MM.1S (cell line): ENCODE measurements around the gene TSPAN33.
"Not testable (repeated sequence)": the region's sequence is repeated elsewhere in the genome, so short reads cannot be mapped to it uniquely, and the experiment has no call there.

Experiments
- DNase-seq: peaks from one replicate; pipeline ENCODE4 v3.0.0-alpha.2; 2015
- H2AFZ ChIP-seq: fragments of 300-600 bp; sonication (generic); 2 replicates; pipeline ENCODE4 v1.6.0; 2016; ENCODE audit warnings: antibody characterized with exemption, low read length
- H3F3A ChIP-seq: fragments of 300-600 bp; sonication (generic); 2 replicates; pipeline ENCODE4 v1.6.1; 2016; ENCODE audit warnings: mild to moderate bottlenecking, antibody characterized with exemption, low read length, moderate library complexity, mixed read lengths; ENCODE audit not compliant: insufficient read depth
- H3K27ac ChIP-seq: fragments of 300-600 bp; sonication (generic); 2 replicates; pipeline ENCODE4 v1.5.1; 2016; ENCODE audit warnings: mild to moderate bottlenecking, low read length
- H3K27me3 ChIP-seq: fragments of 300-600 bp; sonication (generic); replicated peaks from 2 replicates; pipeline ENCODE4 v1.6.0; 2016; ENCODE audit warnings: low read length; ENCODE audit not compliant: insufficient read depth
- H3K36me3 ChIP-seq: fragments of 300-600 bp; sonication (generic); replicated peaks from 2 replicates; pipeline ENCODE4 v1.6.1; 2016; ENCODE audit warnings: mild to moderate bottlenecking, low read length, mixed read lengths; ENCODE audit not compliant: insufficient read depth
- H3K4me1 ChIP-seq: fragments of 300-600 bp; sonication (generic); 2 replicates; pipeline ENCODE4 v1.6.1; 2016; ENCODE audit warnings: low read length, mixed read lengths
- H3K4me2 ChIP-seq: fragments of 300-600 bp; sonication (generic); 2 replicates; pipeline ENCODE4 v1.6.0; 2016; ENCODE audit warnings: low read depth, low read length
- H3K4me3 ChIP-seq: fragments of 300-600 bp; sonication (generic); 2 replicates; pipeline ENCODE4 v1.5.1; 2016; ENCODE audit warnings: low read length, mixed read lengths
- H3K79me2 ChIP-seq: fragments of 300-600 bp; sonication (generic); 2 replicates; pipeline ENCODE4 v1.6.1; 2016; ENCODE audit warnings: mixed run types, low read length, mixed read lengths
- H3K9ac ChIP-seq: fragments of 300-600 bp; sonication (generic); 2 replicates; pipeline ENCODE4 v1.6.1; 2016; ENCODE audit warnings: low read length, mixed read lengths
- H3K9me2 ChIP-seq: fragments of 300-600 bp; sonication (generic); replicated peaks from 2 replicates; pipeline ENCODE4 v1.6.1; 2016; ENCODE audit warnings: mild to moderate bottlenecking, low read length, mixed read lengths; ENCODE audit not compliant: insufficient read depth
- H3K9me3 ChIP-seq: fragments of 300-600 bp; sonication (generic); replicated peaks from 2 replicates; pipeline ENCODE4 v1.6.1; 2016; ENCODE audit warnings: mild to moderate bottlenecking, low read length, mixed read lengths; ENCODE audit not compliant: insufficient read depth
- H4K20me1 ChIP-seq: fragments of 300-600 bp; sonication (generic); 2 replicates; pipeline ENCODE4 v1.6.1; 2016; ENCODE audit warnings: mild to moderate bottlenecking, low read length, moderate library complexity, mixed read lengths; ENCODE audit not compliant: insufficient read depth
- EZH2phosphoT487 ChIP-seq: fragments of 300-600 bp; sonication (generic); IDR thresholded peaks from 2 replicates; pipeline ENCODE4 v1.6.1; 2018; ENCODE audit warnings: antibody characterized with exemption, low read length
- TF ChIP-seq, protein P1 (sequence below): fragments of 300-600 bp; sonication (generic); IDR thresholded peaks from 2 replicates; pipeline ENCODE4 v1.5.1; 2016; ENCODE audit warnings: antibody characterized with exemption, low read length, mixed read lengths

The TSPAN33 gene

DNA sequence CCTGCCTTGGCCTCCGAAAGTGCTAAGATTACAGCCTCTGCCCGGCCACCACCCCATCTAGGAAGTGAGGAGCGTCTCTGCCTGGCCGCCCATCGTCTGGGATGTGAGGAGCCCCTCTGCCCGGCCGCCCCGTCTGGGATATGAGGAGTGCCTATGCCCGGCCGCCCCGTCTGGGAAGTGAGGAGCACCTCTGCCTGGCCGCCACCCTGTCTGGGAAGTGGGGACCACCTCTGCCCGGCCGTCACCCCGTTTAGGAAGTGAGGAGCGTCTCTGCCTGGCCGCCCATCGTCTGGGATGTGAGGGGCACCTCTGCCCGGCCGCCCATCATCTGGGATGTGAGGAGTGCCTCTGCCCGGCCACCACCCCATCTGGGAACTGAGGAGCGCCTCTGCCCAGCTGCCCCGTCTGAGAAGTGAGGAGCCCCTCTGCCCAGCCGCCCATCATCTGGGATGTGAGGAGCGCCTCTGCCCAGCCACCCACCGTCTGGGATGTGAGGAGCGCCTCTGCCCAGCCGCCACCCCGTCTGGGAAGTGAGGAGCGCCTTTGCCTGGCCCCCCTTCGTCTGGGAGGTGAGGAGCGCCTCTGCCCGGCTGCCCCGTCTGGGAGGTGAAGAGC, 71.7 kb downstream of the TSPAN33 start:
- H3F3A ChIP-seq, H3K36me3 ChIP-seq, H3K9ac ChIP-seq, H3K9me2 ChIP-seq, H3K4me1 ChIP-seq, H4K20me1 ChIP-seq, H3K79me2 ChIP-seq, DNase-seq, H3K9me3 ChIP-seq, H3K27me3 ChIP-seq, H3K4me2 ChIP-seq, H3K4me3 ChIP-seq, H2AFZ ChIP-seq, H3K27ac ChIP-seq: not testable (repeated sequence)

DNA sequence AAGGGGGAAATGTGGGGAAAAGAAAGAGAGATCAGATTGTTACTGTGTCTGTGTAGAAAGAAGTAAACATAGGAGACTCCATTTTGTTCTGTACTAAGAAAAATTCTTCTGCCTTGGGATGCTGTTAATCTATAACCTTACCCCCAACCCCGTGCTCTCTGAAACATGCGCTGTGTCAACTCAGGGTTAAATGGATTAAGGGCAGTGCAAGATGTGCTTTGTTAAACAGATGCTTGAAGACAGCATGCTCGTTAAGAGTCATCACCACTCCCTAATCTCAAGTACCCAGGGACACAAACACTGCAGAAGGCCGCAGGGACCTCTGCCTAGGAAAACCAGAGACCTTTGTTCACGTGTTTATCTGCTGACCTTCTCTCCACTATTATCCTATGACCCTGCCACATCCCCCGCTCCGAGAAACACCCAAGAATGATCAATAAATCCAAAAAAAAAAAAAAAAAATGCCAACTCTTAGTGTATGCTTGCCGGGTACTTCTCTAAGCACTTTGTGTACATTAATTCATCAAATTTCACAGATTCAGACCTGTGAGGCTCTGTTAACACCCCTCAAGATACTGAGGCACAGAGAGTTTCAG, 72.4 kb downstream of the TSPAN33 start:
- H2AFZ ChIP-seq, H3K9me2 ChIP-seq, H3K79me2 ChIP-seq, H3K36me3 ChIP-seq, H3K27ac ChIP-seq, H3K4me2 ChIP-seq, H3K27me3 ChIP-seq, H3K4me3 ChIP-seq, H3F3A ChIP-seq, H3K4me1 ChIP-seq, H3K9me3 ChIP-seq, H4K20me1 ChIP-seq, H3K9ac ChIP-seq, DNase-seq: not testable (repeated sequence)

DNA sequence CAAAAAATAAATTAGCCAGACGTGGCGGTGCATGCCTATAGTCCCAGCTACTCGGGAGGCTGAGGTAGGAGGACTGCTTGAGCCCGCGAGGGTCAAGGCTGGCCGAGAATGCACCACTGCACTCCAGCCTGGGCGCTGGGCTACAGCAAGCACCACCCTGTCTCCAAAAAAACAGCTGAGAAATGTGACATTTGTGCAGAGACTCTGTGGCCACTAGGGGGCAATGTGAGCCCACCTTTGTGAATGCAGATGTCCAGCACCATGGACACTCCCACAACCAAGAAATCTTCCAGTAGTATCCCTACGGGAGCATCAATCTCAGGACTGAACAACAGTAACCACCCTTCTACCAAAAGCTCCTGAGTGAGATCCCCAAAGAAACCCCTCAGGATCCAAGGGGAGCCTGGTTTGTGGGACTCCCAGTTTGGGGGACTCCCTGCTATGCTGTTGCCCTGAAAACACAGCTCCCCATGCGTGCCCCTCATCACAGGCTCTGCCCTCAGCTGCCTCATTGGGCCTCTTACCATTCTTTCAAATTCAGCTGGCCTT, 74.1 kb downstream of the TSPAN33 start:
- H3K9me2 ChIP-seq: no peaks in the 10 kb centered on the region
- H3K36me3 ChIP-seq: no peaks in the 10 kb centered on the region
- H2AFZ ChIP-seq: 0 out of 2 replicates have a peak overlapping the region, but pooled peaks have one; percentile 7
- H3K4me3 ChIP-seq: no peak overlapping the region
- peak overlapping the region; percentile 16; the same call in 1 of the 2 replicates for H3K4me2 ChIP-seq
- peak; percentile 86 for DNase-seq
- H3K27ac ChIP-seq: no peak overlapping the region
- H3K9ac ChIP-seq: no peak overlapping the region
- H3K9me3 ChIP-seq: no peaks in the 10 kb centered on the region
- H3K4me1 ChIP-seq: no peaks in the 10 kb centered on the region
- no peaks in the 10 kb centered on the region for H3F3A ChIP-seq
- TF ChIP-seq EZH2phosphoT487: no peak
- TF ChIP-seq, protein P1, sequence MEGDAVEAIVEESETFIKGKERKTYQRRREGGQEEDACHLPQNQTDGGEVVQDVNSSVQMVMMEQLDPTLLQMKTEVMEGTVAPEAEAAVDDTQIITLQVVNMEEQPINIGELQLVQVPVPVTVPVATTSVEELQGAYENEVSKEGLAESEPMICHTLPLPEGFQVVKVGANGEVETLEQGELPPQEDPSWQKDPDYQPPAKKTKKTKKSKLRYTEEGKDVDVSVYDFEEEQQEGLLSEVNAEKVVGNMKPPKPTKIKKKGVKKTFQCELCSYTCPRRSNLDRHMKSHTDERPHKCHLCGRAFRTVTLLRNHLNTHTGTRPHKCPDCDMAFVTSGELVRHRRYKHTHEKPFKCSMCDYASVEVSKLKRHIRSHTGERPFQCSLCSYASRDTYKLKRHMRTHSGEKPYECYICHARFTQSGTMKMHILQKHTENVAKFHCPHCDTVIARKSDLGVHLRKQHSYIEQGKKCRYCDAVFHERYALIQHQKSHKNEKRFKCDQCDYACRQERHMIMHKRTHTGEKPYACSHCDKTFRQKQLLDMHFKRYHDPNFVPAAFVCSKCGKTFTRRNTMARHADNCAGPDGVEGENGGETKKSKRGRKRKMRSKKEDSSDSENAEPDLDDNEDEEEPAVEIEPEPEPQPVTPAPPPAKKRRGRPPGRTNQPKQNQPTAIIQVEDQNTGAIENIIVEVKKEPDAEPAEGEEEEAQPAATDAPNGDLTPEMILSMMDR: peak; percentile 97
- no peaks in the 10 kb centered on the region for H4K20me1 ChIP-seq
- H3K27me3 ChIP-seq: 0 out of 2 replicates have a peak, but pooled peaks cover 3% of the 10 kb centered on the region
- no peaks in the 10 kb centered on the region for H3K79me2 ChIP-seq

DNA sequence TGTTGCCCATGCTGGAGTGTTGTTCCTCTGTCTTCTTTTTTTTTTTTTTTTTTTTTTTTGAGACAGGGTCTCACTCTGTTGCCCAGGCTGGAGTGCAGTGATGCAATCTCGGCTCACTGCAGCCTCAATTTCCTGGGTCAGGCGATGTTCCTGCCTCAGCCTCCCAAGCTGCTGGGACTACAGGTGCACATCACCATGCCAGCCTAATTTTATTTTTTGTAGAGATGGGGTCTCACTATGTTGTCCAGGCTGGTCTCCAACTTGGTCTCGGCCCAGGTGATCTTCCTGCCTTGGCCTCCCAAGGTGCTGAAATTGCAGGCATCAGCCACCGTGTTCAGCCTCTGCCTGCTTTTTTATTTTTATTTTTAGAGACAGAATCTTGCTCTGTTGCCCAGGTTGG, 74.7 kb downstream of the TSPAN33 start:
- H3K4me2 ChIP-seq, H3K79me2 ChIP-seq, H3K9me2 ChIP-seq, H3K4me3 ChIP-seq, H3F3A ChIP-seq, H3K9me3 ChIP-seq, H3K36me3 ChIP-seq, DNase-seq, H4K20me1 ChIP-seq, H3K9ac ChIP-seq, H3K27me3 ChIP-seq, H3K27ac ChIP-seq, H3K4me1 ChIP-seq, H2AFZ ChIP-seq: not testable (repeated sequence)
